HepG2 (cell line): ENCODE results near the gene CEP162. TPM values are rescaled to one million over a fixed set of nuclear protein-coding genes. Genes with fewer than 3 reads are reported as not detected.

Source experiments
- ATAC-seq: fragments of 200-7000 bp; cut with Tn5 transposase; 3 replicates; pipeline ENCODE4 v1.9.1; 2020; ENCODE audit warnings: mild to moderate bottlenecking, moderate library complexity
- BruUV-seq: library from RNA; stranded (reverse); fragments of 400-500 nt; replicated peaks from 2 replicates; lab custom pipeline; 2021; lab: Mats Ljungman, UMichigan
- CTCF ChIA-PET: fragments of 300-600 bp; formaldehyde crosslinking; extraction: SDS; loops from one replicate; lab custom pipeline; 2021; ENCODE audit warnings: low total read pairs, inconsistent platforms, low intra/inter-chr PET ratio; lab: Yijun Ruan, JAX
- POLR2A ChIA-PET: fragments of 350-600 bp; sonication (Branson Sonifier 250); formaldehyde crosslinking; loops from one replicate; lab custom pipeline; 2020; ENCODE audit warnings: antibody characterized with exemption, inconsistent platforms; lab: Yijun Ruan, JAX
- DNase-seq: peaks from one replicate; pipeline ENCODE4 v3.0.0-alpha.2; 2015; ENCODE audit warnings: low spot score
- FAIRE-seq: peaks from 3 replicates; lab custom pipeline; 2011; peaks lifted over from hg19 to GRCh38; lab: Jason Lieb, UNC
- H2AFZ ChIP-seq: one replicate; pipeline ENCODE4 v1.6.1; 2011; ENCODE audit warnings: low read length, inconsistent platforms
- H3K27ac ChIP-seq: fragments of 300-600 bp; 3 replicates; pipeline ENCODE4 v1.8.0; 2011; ENCODE audit warnings: mixed run types, mild to moderate bottlenecking, mixed read lengths, low read length, inconsistent platforms; ENCODE audit not compliant: insufficient read depth; ENCODE audit errors: extremely low read length
- H3K27me3 ChIP-seq, 2 experiments: fragments of 200-600 bp in 1 of 2; 2 replicates in 1 of 2; 3 replicates in 1 of 2; pipeline versions ENCODE4 v1.6.0 to v1.8.0; 2011; ENCODE audit warnings: low read length in 2 of 2, mild to moderate bottlenecking in 2 of 2, moderate library complexity in 2 of 2, inconsistent platforms in 1 of 2; ENCODE audit not compliant: insufficient read depth in 2 of 2, control insufficient read depth in 1 of 2
- H3K36me3 ChIP-seq, 2 experiments: fragments of 200-600 bp in 1 of 2; replicated peaks in 1 of 2; 2 replicates in 1 of 2; 3 replicates in 1 of 2; pipeline versions ENCODE4 v1.5.1 to v1.8.0; 2011; ENCODE audit warnings: low read length in 2 of 2, inconsistent platforms in 1 of 2; ENCODE audit not compliant: insufficient read depth in 2 of 2, control insufficient read depth in 1 of 2
- H3K4me1 ChIP-seq: 2 replicates; pipeline ENCODE4 v1.5.1; 2012; ENCODE audit warnings: low read length, inconsistent platforms; ENCODE audit not compliant: insufficient read depth
- H3K4me2 ChIP-seq: 2 replicates; pipeline ENCODE4 v1.6.0; 2011; ENCODE audit warnings: low read depth, low read length, inconsistent platforms
- H3K4me3 ChIP-seq, 3 experiments: fragments of 200-600 bp in 1 of 3; sonication (generic), shearing (Covaris generic) in 1 of 3; replicated peaks in 1 of 3; 2 replicates each; pipeline ENCODE4 v1.5.1; 2011 to 2016; ENCODE audit warnings: low read length in 3 of 3, inconsistent platforms in 2 of 3, low read depth in 2 of 3, mild to moderate bottlenecking in 2 of 3, control low read depth in 1 of 3, mixed read lengths in 1 of 3; ENCODE audit not compliant: insufficient read depth in 1 of 3
- H3K79me2 ChIP-seq: one replicate; pipeline ENCODE4 v1.6.1; 2011; ENCODE audit warnings: low read length, inconsistent platforms; ENCODE audit not compliant: insufficient read depth
- H3K9ac ChIP-seq: 2 replicates; pipeline ENCODE4 v1.6.0; 2011; ENCODE audit warnings: mild to moderate bottlenecking, low read depth, low read length, inconsistent platforms; ENCODE audit not compliant: insufficient read depth
- H3K9me3 ChIP-seq: 2 replicates; pipeline ENCODE4 v1.5.1; 2012; ENCODE audit warnings: mild to moderate bottlenecking, low read length
- H4K20me1 ChIP-seq: 2 replicates; pipeline ENCODE4 v1.6.0; 2011; ENCODE audit warnings: inconsistent platforms, mild to moderate bottlenecking, low read length, moderate library complexity; ENCODE audit not compliant: insufficient read depth
- MLXIP ChIP-seq: sonication (generic); formaldehyde crosslinking; IDR thresholded peaks from 2 replicates; pipeline ENCODE4 v1.9.0; 2021; ENCODE audit warnings: missing genetic modification reagents, borderline replicate concordance
- NCOR1 ChIP-seq: fragments of 200-600 bp; sonication (generic); IDR thresholded peaks from 2 replicates; pipeline ENCODE4 v1.7.0; 2017; ENCODE audit warnings: antibody characterized with exemption, low read length, borderline replicate concordance
- NFATC3 ChIP-seq: sonication (generic); formaldehyde crosslinking; IDR thresholded peaks from 2 replicates; pipeline ENCODE4 v1.5.1; 2020; ENCODE audit warnings: mild to moderate bottlenecking, missing genetic modification reagents
- SOX13 ChIP-seq, 3 experiments: fragments of 450-650 bp in 1 of 3; sonication (generic) in 1 of 3; formaldehyde crosslinking in 1 of 3; IDR thresholded peaks in 2 of 3; conservative IDR thresholded peaks in 1 of 3; 2 replicates each; pipeline versions ENCODE4 v1.5.0 to v1.6.1; 2016 to 2020; ENCODE audit warnings: antibody characterized with exemption in 1 of 3, mild to moderate bottlenecking in 1 of 3, missing compliant biosample characterization in 1 of 3, missing genetic modification reagents in 1 of 3, moderate library complexity in 1 of 3
- TAF1 ChIP-seq: sonication (generic); formaldehyde crosslinking; IDR thresholded peaks from 2 replicates; pipeline ENCODE4 v1.4.0; 2020; ENCODE audit warnings: missing genetic modification reagents
- TRIM22 ChIP-seq: fragments of 450-650 bp; IDR thresholded peaks from 2 replicates; pipeline ENCODE4 v1.6.1; 2017
- YY1 ChIP-seq: IDR thresholded peaks from 2 replicates; pipeline ENCODE4 v1.6.1; 2011; ENCODE audit warnings: low read length, low read depth, moderate library complexity, mild to moderate bottlenecking; ENCODE audit not compliant: insufficient read depth, insufficient replicate concordance
- ZNF333 ChIP-seq: sonication (generic); formaldehyde crosslinking; IDR thresholded peaks from 2 replicates; pipeline ENCODE4 v1.4.0; 2020; ENCODE audit warnings: mild to moderate bottlenecking, missing genetic modification reagents, borderline replicate concordance
- ZNF670 ChIP-seq: sonication (generic); formaldehyde crosslinking; IDR thresholded peaks from 2 replicates; pipeline ENCODE4 v1.8.0; 2022; ENCODE audit warnings: mild to moderate bottlenecking, missing genetic modification reagents, borderline replicate concordance
- WGBS: methylation state at CpG from one replicate; pipeline ENCODE4 v1.1.6; 2017; ENCODE audit warnings: low lambda C conversion rate; 5-methylcytosine and 5-hydroxymethylcytosine counted together
- in situ Hi-C: cut with HindIII; loops from 2 replicates; pipeline ENCODE4 v1.10.0; 2017; ENCODE audit warnings: low pct_unique_long_range_greater_than_20kb; ENCODE audit not compliant: extremely low pct_ligation_motif_present
- intact Hi-C: fragments of 100-400 bp; cut with micrococcal nuclease; formaldehyde crosslinking; loops from one replicate; pipeline ENCODE4 v1.10.0; 2022; ENCODE audit not compliant: unreplicated experiment
- polyA plus RNA-seq, 8 experiments: library from polyadenylated mRNA; depleted of rRNA in 3 of 8; stranded (reverse) in 7 of 8; unstranded in 1 of 8; fragments of >200 nt; fragmentation: Illumina TruSeq in 4 of 8; extraction: Trizol in 4 of 8; gene quantifications; 2 replicates each; pipeline versions ENCODE4 v1.2.1 to v1.2.3, GENCODE V29; 2011 to 2016; ENCODE audit warnings: low read depth in 4 of 8, missing spikeins in 1 of 8, mixed read lengths in 1 of 8; ENCODE audit not compliant: insufficient read depth in 1 of 8
- total RNA-seq, 5 experiments: library from RNA; depleted of rRNA; stranded (reverse); fragments of >200 nt; fragmentation: Illumina TruSeq; extraction: Trizol; gene quantifications; 2 replicates each; pipeline ENCODE4 v1.2.3, GENCODE V29; 2016; ENCODE audit warnings: low read depth in 1 of 5
- TF ChIP-seq, protein P1 (sequence below): sonication (generic); formaldehyde crosslinking; IDR thresholded peaks from 2 replicates; pipeline ENCODE4 v1.5.0; 2020; ENCODE audit warnings: mild to moderate bottlenecking, missing genetic modification reagents

Gene CEP162
- total and polyA plus RNA-seq, 2 of the 13 experiments (the other 11 are each of a cell fraction or from before 2014, with no cell fraction given): 0.50 to 7.9 TPM

GRCh38 chr6:84274856-84275255 is 47.4 kb upstream of the CEP162 start:
- in situ Hi-C loops: no loop called here
- Histone ChIP-seq H2AFZ (no peak overlapping the region), H3K4me1 (peaks cover 21% of the 10 kb centered on the region), H4K20me1 (no peaks in the 10 kb centered on the region), H3K9me3 (no peaks in the 10 kb centered on the region), H3K27me3 (no peaks in the 10 kb centered on the region), H3K4me2 (no peak overlapping the region), H3K4me3 (no peak overlapping the region), H3K79me2 (no peaks in the 10 kb centered on the region)
- intact Hi-C loops: no loop called here
- no peak for FAIRE-seq
- 32% methylated on average over 2 of the region's 2 CpGs for WGBS
- POLR2A ChIA-PET: no interaction called here
- TF ChIP-seq TRIM22: no peak
- TF ChIP-seq ZNF333: no peak
- no peak for TF ChIP-seq ZNF670 (CRISPR knock-in tag)
- TF ChIP-seq, all 625 proteins: peak for 0
- Histone ChIP-seq H3K36me3 (no peaks in the 10 kb centered on the region), H3K9ac (no peak overlapping the region), H3K27ac (no peak overlapping the region)
- CTCF ChIA-PET: no interaction called here
- no TSS peak for BruUV-seq
- no peak for ATAC-seq
- DNase-seq: no peak

DNA sequence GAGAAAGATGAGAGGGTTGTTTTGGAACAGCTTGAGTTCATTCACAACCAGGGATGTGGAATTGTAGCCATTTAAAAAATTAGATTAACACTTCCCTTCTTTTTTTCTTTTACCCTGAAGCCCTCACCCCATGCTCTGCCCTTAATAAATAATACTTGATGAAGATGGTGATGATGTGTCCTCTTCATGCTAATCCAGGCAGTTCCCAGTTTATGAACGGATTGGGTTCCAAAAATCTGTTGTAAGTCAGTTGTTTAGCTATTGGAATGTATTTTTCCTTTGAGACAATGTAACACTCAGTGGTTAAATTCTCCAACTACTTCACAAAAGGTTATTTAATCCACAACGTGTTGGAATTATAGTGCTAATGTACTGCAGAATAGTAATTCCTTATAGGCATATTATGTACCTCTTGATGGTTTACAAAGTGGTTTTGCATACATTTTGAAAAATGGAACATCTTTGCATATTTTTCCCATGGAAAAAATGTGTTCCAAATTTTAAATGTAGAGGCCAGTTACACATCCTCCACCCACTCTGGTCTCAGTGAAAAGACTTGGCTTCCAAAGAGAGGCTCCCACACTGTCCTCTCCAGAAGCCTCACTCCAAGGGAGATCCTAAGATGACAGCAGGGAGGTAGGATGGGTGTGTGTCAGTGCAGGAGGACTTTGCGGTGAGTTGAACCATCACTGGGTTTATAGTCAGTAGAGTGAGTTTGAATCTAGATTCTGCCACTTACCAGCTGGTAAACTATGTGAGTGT is 45.8 kb upstream of the CEP162 start:
- Histone ChIP-seq H4K20me1 (no peaks in the 10 kb centered on the region), H3K27ac (no peak overlapping the region), H3K4me3 (no peak overlapping the region), H3K9me3 (0 out of 2 replicates have a peak, but pooled peaks cover 4% of the 10 kb centered on the region), H3K36me3 (no peaks in the 10 kb centered on the region), H3K79me2 (no peaks in the 10 kb centered on the region), H3K9ac (no peak overlapping the region), H3K27me3 (no peaks in the 10 kb centered on the region), H2AFZ (no peak overlapping the region), H3K4me2 (no peak overlapping the region), H3K4me1 (peaks cover 27% of the 10 kb centered on the region)
- CTCF ChIA-PET: no interaction called here
- in situ Hi-C loops (no loop called here), intact Hi-C loops (no loop called here)
- POLR2A ChIA-PET: no interaction called here
- WGBS: 65% methylated on average over 3 of the region's 3 CpGs
- no peak for DNase-seq
- FAIRE-seq: no peak
- no TSS peak for BruUV-seq
- no peak for ATAC-seq
- TF ChIP-seq NFATC3 (no peak), YY1 (no peak), MLXIP (no peak), SOX13 (IDR thresholded peaks at IDR 0.05) (no peak), SOX13 (CRISPR knock-in tag; conservative IDR thresholded peaks at IDR 0.05 in 1 of 2, IDR thresholded peaks at IDR 0.05 in 1 of 2) (no peak), NCOR1 (no peak), TAF1 (CRISPR knock-in tag) (no peak)
- TF ChIP-seq, protein P1, sequence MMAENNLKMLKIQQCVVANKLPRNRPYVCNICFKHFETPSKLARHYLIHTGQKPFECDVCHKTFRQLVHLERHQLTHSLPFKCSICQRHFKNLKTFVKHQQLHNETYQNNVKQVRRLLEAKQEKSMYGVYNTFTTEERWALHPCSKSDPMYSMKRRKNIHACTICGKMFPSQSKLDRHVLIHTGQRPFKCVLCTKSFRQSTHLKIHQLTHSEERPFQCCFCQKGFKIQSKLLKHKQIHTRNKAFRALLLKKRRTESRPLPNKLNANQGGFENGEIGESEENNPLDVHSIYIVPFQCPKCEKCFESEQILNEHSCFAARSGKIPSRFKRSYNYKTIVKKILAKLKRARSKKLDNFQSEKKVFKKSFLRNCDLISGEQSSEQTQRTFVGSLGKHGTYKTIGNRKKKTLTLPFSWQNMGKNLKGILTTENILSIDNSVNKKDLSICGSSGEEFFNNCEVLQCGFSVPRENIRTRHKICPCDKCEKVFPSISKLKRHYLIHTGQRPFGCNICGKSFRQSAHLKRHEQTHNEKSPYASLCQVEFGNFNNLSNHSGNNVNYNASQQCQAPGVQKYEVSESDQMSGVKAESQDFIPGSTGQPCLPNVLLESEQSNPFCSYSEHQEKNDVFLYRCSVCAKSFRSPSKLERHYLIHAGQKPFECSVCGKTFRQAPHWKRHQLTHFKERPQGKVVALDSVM (CRISPR knock-in tag): no peak
